Effector CD8-positive, alpha-beta T cell (primary cell): ENCODE data around the gene TBC1D3C.
"Not testable (repeated sequence)": the region's sequence is repeated elsewhere in the genome, so short reads cannot be mapped to it uniquely, and the experiment has no call there.

Source experiments
- DNase-seq: peaks from one replicate; lab custom pipeline; 2025; lab: John Stamatoyannopoulos, UW
- total RNA-seq, 4 experiments: gene quantifications; one replicate each; lab custom pipeline; 2026; lab: John Stamatoyannopoulos, UW

The TBC1D3C gene
- 0 reads per million in 4 experiments for total RNA-seq

DNA sequence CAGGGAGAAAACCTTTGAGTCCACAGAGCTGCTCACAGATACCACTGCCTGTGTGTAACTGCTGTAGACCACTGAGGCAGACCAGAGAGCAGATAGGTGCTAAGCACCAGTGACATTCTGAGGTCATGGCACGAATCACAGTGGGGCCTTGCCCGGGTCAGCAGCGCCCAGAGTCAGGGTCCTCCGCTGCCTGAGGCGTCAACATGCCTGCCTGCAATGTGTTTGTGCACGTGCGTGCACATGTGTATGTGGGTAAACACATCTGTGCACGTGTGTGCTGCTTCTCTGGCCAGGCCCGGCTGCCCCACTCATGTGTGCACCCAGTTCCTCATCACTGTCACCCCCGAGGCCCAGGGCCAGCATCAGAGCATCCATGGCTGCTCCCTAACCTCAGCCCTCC, at the start of gene TBC1D3C:
TSS of gene TBC1D3C (minus strand) at position 101 of the 400 bp plus-strand sequence. CDS start 1,568 bp downstream, outside the sequence.
- DNase-seq = not testable (repeated sequence)

DNA sequence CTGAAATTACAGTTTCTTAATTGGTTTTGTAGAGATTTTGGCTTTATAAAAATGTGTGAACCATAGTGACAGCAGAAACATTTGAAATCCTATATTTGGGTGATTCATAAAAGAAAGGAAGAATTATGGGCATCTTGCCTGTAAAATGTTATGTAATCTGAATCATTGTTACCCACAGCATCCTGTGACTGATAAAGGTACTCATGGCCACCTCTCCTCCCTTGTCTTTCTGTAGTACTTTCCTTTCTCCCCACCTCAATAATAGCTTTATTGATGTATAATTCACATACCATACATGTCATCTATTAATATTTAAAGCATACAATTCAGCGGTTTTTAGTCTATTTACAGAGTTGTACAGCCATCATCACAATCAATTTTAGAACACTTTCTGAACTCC, 30.8 kb upstream of the TBC1D3C start:
- not testable (repeated sequence) for DNase-seq

DNA sequence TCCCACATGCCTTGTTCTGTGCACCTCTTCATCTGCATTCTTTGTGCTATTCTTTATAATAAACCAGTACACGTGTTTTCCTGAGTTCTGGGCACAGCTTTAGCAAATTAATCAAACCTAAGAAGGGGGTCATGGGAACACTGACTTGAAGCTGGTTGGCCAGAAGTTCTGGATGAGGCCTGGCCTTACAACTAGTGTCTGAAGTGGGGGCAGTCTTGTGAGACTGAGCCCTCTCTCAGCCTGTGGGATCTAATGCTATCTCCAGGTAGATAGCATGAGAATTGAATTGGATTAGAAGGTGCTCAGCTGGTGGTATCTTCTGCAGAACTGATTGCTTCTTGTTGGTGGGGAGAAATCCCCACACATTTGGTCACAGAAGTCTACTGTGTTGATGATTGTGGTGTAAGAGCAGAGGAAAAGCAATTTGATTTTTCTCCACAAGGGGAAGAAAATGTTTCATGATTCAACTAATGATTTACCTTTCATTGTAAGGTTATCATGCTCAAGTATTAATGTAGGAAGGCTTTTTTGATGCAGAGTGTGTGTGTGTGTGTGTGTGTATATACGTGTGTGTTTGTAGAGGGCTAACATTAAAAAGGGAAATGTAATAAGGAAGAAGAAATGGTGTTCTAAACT, 25.7 kb upstream of the TBC1D3C start:
- not testable (repeated sequence) for DNase-seq

DNA sequence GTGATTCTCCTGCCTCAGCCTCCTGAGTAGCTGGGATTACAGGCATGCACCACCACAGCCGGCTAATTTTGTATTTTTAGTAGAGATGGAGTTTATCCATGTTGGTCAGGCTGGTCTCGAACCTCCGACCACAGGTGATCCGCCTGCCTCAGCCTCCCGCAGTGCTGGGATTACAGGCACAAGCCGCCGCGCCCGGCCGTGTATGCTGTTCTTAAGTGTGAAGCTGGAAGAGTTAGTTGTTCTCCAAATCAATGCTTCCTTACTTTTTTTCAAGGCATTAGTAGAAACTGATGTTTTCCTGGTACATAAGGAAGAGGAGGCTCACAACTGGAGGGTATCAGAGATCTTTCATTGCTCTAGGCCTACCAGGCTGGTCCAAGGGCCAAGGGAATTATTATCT, 19.7 kb upstream of the TBC1D3C start:
- DNase-seq = not testable (repeated sequence)

DNA sequence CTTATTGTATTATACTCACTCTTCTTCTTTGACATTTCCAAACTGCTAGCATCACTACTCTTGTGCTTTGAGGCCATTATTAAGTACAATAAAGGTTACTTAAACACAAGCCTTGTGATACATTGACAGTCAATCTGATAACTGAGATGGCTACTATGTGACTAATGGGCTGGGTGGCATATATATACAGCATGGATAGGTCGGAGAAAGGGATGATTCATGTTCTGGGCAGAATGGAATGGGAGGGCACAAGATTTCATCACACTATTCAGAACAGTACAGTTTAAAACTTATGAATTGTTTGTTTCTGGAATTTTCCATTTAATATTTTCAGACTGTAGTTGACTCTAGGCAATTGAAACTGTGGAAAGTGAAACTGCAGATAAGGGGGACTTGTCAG, 18.9 kb upstream of the TBC1D3C start:
- not testable (repeated sequence) for DNase-seq
